ENCODE data around the gene TRIM10.
A peak's percentile ranks its signal among the peaks of the same experiment; 100 is the strongest.
"Not testable (repeated sequence)": the region's sequence is repeated elsewhere in the genome, so short reads cannot be mapped to it uniquely, and the experiment has no call there.

The TRIM10 gene

DNA sequence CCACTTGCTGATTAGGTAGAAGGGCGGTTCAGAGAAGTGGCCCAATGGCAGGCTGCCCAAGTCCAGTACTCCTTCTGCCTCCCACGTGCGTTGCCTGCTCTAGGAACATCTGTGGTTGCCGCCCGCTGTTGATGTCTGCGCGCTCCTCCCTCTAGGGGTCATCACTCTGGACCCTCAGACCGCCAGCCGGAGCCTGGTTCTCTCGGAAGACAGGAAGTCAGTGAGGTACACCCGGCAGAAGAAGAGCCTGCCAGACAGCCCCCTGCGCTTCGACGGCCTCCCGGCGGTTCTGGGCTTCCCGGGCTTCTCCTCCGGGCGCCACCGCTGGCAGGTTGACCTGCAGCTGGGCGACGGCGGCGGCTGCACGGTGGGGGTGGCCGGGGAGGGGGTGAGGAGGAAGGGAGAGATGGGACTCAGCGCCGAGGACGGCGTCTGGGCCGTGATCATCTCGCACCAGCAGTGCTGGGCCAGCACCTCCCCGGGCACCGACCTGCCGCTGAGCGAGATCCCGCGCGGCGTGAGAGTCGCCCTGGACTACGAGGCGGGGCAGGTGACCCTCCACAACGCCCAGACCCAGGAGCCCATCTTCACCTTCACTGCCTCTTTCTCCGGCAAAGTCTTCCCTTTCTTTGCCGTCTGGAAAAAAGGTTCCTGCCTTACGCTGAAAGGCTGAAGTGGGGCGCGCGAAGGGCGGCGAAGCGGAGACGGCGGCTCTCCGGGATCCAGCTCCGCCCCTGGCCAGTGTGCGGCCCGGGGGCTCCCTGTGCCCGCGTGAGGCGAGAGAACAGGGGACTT, 10.9 kb upstream of the TRIM10 start:
- peak in 3 of 4 experiments; percentile 16 to 37 (median 22) for DNase-seq

DNA sequence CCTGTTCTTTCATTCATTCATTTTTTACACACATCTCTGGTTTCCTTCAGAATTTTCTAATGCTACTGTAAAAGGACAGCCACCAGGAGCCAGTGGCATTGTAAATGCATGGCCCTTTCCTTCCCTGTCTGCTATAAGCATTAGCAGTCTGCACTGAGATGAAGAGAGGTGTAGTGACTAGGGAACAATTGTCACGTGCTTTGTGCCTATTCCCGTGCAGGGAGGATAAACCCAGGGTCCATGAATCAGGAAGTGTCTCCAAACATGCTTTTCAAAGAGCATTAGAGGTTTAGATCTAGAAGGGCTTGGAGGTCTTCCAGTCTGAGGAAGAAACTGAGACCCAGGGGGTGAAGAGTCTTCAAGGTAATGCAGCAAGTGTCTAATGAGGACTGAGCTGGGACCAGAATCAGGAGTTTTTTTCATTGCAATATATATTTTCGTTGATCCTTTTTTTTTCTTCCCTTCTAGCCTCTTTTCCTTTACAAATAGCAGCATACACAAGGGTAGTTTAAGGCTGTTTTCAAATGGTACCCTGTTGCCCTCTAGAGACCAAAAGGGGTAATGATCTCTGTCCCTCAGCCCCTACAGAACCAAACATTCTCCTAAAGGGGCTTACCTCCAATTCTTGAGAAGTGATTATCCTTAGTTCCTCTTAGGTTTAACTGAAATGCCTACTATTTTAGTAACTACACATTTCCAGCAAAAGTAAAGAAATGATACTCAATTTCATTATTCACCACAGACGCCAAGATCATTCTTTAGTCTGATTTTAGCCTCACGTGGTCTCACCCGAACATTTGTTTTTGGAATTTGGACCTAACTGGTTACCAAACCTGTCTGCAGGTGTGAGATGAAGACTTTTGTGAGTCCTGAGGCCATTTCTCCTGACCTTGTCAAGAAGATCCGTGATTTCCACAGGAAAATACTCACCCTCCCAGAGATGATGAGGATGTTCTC, 8.9 kb upstream of the TRIM10 start:
- DNase-seq: peak; percentile 52 to 75 (median 62)

- DNase-seq: no peak
Measured at GRCh38 chr6:30168741-30169140, 7.7 kb upstream of the TRIM10 start.

DNA sequence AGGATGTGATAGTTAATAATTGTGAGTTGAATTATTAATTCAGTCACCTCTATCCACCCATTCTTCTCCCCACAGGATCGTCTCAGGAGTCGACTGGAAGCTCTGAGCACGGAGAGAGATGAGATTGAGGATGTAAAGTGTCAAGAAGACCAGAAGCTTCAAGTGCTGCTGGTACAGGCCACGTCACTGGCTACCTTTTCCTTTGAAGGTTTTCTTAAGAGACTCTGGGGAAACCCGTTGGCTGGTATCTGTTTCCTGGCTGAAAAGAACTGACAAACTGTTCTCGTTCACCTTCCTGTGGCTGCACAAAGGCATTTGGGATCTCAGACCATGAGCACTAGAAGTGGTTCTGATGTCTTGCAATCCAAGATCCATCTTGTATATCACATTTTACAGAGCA, 6.1 kb upstream of the TRIM10 start:
- no peak for DNase-seq

DNA sequence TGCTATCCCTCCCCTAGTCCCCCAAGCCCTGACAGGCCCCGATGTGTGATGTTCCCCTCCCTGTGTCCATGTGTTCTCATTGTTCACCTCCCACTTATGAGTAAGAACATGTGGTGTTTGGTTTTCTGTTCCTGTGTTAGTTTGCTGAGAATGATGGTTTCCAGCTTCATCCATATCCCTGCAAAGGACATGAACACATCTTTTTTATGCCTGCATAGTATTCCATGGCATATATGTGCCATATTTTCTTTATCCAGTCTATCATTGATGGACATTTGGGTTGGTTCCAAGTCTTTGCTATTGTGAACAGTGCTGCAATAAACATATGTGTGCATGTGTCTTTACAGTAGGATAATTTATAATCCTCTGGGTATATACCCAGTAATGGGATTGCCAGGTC, 4.2 kb upstream of the TRIM10 start:
- DNase-seq: not testable (repeated sequence)

- DNase-seq: no peak
Measured at GRCh38 chr6:30164714-30165113, 3.7 kb upstream of the TRIM10 start.

- peak in 3 of 4 experiments; percentile 10 to 24 (median 14) for DNase-seq
Measured at GRCh38 chr6:30163918-30164654, 3.1 kb upstream of the TRIM10 start.

GRCh38 chr6:30163090-30163917, 2.3 kb upstream of the TRIM10 start, which contains the start of gene TRIM15:
Gene TRIM15 (plus strand): TSS chr6:30163546. CDS start chr6:30163685, 139 bp downstream.
- DNase-seq: no peak

GRCh38 chr6:30162265-30163089, 1.5 kb upstream of the TRIM10 start:
- DNase-seq: no peak

- no peak for DNase-seq
Measured at GRCh38 chr6:30160008-30160784, 815 bp downstream of the TRIM10 start.

- no peak for DNase-seq
Measured at GRCh38 chr6:30158475-30159040, 2.5 kb downstream of the TRIM10 start.

- peak in 2 of 4 experiments; percentile 21 to 47 for DNase-seq
Measured at GRCh38 chr6:30157999-30158398, 3.0 kb downstream of the TRIM10 start.

DNA sequence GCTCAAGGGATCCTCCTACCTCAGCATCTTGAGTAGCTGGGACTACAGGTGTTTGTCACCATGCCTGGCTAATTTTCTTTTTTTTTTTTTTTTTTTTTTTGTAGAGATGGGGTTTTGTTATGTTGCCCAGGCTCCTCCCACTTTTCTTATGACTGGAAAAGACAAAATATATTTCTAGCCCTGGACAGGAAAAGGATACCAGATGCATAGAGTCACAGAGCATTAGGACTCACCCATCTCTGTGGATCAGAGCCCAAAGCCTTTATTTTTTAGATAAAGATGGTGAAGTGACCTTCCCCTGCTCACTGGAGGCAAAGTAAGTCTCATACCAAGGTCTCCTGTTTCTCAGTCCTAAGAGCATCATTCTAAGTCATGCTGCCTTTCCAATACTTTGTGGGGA, 3.4 kb downstream of the TRIM10 start:
- DNase-seq: no peak

DNA sequence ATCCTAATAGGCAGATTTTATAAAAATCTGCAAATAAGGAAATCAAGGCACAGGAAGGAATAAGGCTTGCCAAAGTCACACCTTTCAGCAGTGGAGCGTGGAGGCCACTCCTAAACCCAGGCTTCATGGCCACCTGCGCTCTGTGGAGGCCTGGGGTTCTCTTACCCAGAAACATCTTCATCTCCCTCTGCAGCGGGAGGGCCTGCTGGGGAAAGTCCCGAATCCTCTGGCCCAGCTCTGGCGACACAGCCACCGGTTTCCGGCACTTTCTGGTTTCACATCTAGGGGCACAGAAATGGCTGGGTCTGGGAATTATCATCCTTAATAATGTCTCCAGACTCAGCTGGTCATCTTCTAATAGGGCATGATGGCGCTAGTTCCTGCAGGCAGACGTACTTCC, 4.2 kb downstream of the TRIM10 start:
- no peak for DNase-seq

DNA sequence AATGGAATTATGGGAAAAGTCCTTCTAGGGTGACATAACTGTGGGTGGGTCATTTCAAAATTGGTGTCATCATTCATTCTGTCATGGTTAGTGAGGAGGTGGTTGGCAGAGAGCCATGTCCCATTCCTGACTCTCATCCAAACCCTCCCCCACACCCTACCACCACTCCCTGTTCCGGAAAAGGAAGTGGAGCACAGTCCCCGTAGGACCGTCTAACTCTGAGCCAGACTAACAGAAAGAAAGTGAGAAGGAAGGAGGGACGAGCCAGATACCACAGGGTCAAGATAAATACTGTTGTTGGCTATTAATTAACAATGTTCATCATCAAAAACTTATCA, 4.8 kb downstream of the TRIM10 start:
- DNase-seq: peak; percentile 61 to 84 (median 75)

GRCh38 chr6:30155520-30156261, 5.3 kb downstream of the TRIM10 start:
- no peak for DNase-seq

GRCh38 chr6:30154709-30155519, 6.1 kb downstream of the TRIM10 start:
- no peak for DNase-seq

DNA sequence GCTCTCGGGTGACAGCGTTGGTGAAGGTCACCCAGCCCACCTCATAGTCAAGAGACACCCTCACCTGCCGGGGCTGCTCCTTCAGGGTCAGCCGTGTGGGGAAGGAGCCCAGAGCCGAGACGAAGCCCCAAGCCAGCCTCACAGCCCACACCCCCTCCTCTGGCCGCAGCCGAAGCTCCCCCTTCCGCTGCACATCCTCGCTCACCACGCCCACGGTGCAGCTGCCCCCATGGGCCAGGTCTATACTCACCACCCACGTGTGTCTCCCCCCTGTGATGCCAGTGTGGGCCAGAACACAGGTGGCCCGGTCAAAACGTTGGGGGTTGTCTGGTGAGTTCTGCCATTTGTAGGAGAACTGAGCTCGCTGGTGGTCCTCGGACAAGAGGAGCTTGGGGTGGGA, 7.0 kb downstream of the TRIM10 start:
- no peak for DNase-seq

All from suppressor macrophage (primary cell).